ENCODE data around the gene UNC5A.

The UNC5A gene

DNA sequence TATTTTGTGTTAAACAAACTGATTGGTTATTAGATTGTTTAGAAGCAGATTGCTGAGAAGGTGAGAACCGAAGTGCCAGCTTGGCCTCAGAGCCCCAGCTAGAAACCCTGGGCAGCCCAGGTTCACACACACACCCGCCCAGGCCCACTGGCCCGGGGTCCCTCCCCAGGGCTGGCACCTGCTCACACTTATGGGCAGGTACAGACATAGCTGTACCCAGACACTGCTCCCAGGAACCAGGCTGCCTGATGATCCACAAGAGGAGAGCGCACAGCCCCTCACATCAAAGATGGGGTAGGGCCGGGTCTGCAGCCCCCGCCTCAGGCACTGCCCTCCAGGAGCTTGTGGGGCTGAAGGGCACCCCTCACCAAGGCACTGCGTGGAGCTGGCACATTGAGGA lies 55.6 kb downstream of the UNC5A start:
- H3K27me3 ChIP-seq (ENCODE audit: insufficient read depth, poor library complexity, severe bottlenecking) = peaks cover 28% of the 10 kb centered on the region

DNA sequence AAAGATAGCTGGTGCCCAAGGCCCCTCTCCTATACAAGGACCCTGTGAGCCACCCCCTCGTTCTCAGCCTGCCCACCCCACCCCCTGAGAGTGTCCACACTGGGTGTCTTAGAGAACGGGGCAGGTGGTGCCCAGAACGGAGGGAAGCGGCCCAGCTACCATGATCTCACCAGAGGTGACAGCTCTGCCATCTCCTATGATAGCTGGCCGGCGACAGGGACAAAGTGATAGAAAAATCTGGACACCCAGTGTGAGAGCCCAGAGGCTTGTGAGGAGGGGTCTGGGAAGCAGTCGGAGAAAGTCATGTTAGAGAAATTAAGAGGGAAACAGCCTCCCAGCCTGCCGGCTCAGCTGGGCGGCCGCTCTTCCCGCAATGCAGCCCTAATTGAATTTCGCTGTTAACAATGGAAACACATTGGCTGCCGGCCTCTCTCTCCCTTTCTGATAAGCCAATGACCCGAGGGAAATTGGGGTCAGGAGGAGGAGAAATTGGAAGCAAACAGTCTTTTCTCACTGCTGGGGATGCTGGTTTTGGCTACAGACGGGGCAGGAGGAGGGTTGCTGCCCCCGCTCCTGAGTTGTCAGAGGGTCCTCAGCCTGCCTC lies 56.5 kb downstream of the UNC5A start:
- no peak for DNase-seq (ENCODE audit: low read depth in 1 of 2, low spot score in 1 of 2)
- Histone ChIP-seq H3K4me3 (replicated peaks; ENCODE audit: insufficient read depth, low read length) (no peak overlapping the region), H3K27ac (replicated peaks) (no peak overlapping the region), H3K27me3 (ENCODE audit: insufficient read depth, poor library complexity, severe bottlenecking) (peaks cover 28% of the 10 kb centered on the region)
- TF ChIP-seq GABPA (IDR thresholded peaks at IDR 0.05; ENCODE audit: low read depth) (no peak), SPI1 (IDR thresholded peaks at IDR 0.05; ENCODE audit: borderline replicate concordance, low read depth) (no peak), POLR2AphosphoS5 (IDR thresholded peaks at IDR 0.05; ENCODE audit: low read depth) (no peak)
- TF ChIP-seq, protein P1, sequence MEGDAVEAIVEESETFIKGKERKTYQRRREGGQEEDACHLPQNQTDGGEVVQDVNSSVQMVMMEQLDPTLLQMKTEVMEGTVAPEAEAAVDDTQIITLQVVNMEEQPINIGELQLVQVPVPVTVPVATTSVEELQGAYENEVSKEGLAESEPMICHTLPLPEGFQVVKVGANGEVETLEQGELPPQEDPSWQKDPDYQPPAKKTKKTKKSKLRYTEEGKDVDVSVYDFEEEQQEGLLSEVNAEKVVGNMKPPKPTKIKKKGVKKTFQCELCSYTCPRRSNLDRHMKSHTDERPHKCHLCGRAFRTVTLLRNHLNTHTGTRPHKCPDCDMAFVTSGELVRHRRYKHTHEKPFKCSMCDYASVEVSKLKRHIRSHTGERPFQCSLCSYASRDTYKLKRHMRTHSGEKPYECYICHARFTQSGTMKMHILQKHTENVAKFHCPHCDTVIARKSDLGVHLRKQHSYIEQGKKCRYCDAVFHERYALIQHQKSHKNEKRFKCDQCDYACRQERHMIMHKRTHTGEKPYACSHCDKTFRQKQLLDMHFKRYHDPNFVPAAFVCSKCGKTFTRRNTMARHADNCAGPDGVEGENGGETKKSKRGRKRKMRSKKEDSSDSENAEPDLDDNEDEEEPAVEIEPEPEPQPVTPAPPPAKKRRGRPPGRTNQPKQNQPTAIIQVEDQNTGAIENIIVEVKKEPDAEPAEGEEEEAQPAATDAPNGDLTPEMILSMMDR (IDR thresholded peaks at IDR 0.05; ENCODE audit: insufficient read depth, low read length) = no peak
- TF ChIP-seq, protein P2, sequence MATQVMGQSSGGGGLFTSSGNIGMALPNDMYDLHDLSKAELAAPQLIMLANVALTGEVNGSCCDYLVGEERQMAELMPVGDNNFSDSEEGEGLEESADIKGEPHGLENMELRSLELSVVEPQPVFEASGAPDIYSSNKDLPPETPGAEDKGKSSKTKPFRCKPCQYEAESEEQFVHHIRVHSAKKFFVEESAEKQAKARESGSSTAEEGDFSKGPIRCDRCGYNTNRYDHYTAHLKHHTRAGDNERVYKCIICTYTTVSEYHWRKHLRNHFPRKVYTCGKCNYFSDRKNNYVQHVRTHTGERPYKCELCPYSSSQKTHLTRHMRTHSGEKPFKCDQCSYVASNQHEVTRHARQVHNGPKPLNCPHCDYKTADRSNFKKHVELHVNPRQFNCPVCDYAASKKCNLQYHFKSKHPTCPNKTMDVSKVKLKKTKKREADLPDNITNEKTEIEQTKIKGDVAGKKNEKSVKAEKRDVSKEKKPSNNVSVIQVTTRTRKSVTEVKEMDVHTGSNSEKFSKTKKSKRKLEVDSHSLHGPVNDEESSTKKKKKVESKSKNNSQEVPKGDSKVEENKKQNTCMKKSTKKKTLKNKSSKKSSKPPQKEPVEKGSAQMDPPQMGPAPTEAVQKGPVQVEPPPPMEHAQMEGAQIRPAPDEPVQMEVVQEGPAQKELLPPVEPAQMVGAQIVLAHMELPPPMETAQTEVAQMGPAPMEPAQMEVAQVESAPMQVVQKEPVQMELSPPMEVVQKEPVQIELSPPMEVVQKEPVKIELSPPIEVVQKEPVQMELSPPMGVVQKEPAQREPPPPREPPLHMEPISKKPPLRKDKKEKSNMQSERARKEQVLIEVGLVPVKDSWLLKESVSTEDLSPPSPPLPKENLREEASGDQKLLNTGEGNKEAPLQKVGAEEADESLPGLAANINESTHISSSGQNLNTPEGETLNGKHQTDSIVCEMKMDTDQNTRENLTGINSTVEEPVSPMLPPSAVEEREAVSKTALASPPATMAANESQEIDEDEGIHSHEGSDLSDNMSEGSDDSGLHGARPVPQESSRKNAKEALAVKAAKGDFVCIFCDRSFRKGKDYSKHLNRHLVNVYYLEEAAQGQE (IDR thresholded peaks at IDR 0.05; ENCODE audit: insufficient replicate concordance, low read depth) = no peak

More for the DNA sequence above, 55.6 kb downstream of the UNC5A start:
- no peak for DNase-seq (ENCODE audit: low read depth in 1 of 2, low spot score in 1 of 2)
- TF ChIP-seq, protein P2 (IDR thresholded peaks at IDR 0.05; ENCODE audit: insufficient replicate concordance, low read depth) = no peak
- TF ChIP-seq GABPA (IDR thresholded peaks at IDR 0.05; ENCODE audit: low read depth) = no peak
- TF ChIP-seq SPI1 (IDR thresholded peaks at IDR 0.05; ENCODE audit: borderline replicate concordance, low read depth) = no peak
- TF ChIP-seq POLR2AphosphoS5 (IDR thresholded peaks at IDR 0.05; ENCODE audit: low read depth) = no peak
- TF ChIP-seq, protein P1 (IDR thresholded peaks at IDR 0.05; ENCODE audit: insufficient read depth, low read length) = no peak
- no peak overlapping the region for H3K4me3 ChIP-seq (replicated peaks; ENCODE audit: insufficient read depth, low read length)
- no peak overlapping the region for H3K27ac ChIP-seq (replicated peaks)

DNA sequence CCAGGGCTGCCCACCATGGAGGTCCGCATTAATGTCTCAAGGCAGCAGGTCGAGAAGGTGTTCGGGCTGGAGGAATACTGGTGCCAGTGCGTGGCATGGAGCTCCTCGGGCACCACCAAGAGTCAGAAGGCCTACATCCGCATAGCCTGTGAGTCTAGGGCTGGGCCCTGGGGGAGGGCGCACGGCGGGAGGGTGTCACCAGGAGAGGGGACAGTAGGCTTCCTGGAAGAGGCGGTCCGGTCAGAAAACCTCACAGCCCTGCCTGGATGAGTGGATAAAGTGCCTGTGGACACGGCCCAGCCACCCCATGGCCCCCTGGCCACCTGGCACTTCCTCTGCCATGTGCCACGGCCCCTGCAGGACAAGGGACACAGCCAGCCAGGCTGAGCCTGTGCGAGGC lies 57.8 kb downstream of the UNC5A start:
- H3K27me3 ChIP-seq (ENCODE audit: insufficient read depth, poor library complexity, severe bottlenecking) = peaks cover 16% of the 10 kb centered on the region
- TF ChIP-seq, protein P1 (IDR thresholded peaks at IDR 0.05; ENCODE audit: insufficient read depth, low read length) = no peak
- TF ChIP-seq POLR2AphosphoS5 (IDR thresholded peaks at IDR 0.05; ENCODE audit: low read depth) (no peak), SPI1 (IDR thresholded peaks at IDR 0.05; ENCODE audit: borderline replicate concordance, low read depth) (no peak), GABPA (IDR thresholded peaks at IDR 0.05; ENCODE audit: low read depth) (no peak)
- TF ChIP-seq, protein P2 (IDR thresholded peaks at IDR 0.05; ENCODE audit: insufficient replicate concordance, low read depth) = no peak
- no peak overlapping the region for H3K27ac ChIP-seq (replicated peaks)
- no peak for DNase-seq (ENCODE audit: low read depth in 1 of 2, low spot score in 1 of 2)
- H3K4me3 ChIP-seq (replicated peaks; ENCODE audit: insufficient read depth, low read length) = no peak overlapping the region
